ENCODE measurements around the gene MRPL40.

The MRPL40 gene

GRCh38 chr22:19455033-19455432, 22.7 kb downstream of the MRPL40 start:
- no peak for DNase-seq (ENCODE audit: low read depth, low spot score)
- H3K4me3 ChIP-seq (ENCODE audit: low read length) = no peak overlapping the region

- DNase-seq (ENCODE audit: low read depth, low spot score) = no peak
- no peak overlapping the region for H3K4me3 ChIP-seq (ENCODE audit: low read length)
Observed at GRCh38 chr22:19455585-19456370, 23.4 kb downstream of the MRPL40 start.

- H3K4me3 ChIP-seq (ENCODE audit: low read length) = no peak overlapping the region
- no peak for DNase-seq (ENCODE audit: low read depth, low spot score)
Observed at GRCh38 chr22:19456541-19456940, 24.2 kb downstream of the MRPL40 start.

- H3K4me3 ChIP-seq (ENCODE audit: low read length) = no peak overlapping the region
- DNase-seq (ENCODE audit: low read depth, low spot score) = no peak
Observed at GRCh38 chr22:19457828-19458428, 25.6 kb downstream of the MRPL40 start.

- H3K4me3 ChIP-seq (ENCODE audit: low read length) = no peak overlapping the region
- no peak for DNase-seq (ENCODE audit: low read depth, low spot score)
Observed at GRCh38 chr22:19460036-19460435, 27.7 kb downstream of the MRPL40 start.

- DNase-seq (ENCODE audit: low read depth, low spot score) = no peak
- H3K4me3 ChIP-seq (ENCODE audit: low read length) = no peak overlapping the region
Observed at GRCh38 chr22:19461506-19461905, 29.2 kb downstream of the MRPL40 start.

GRCh38 chr22:19463008-19463407, 30.7 kb downstream of the MRPL40 start:
- no peak overlapping the region for H3K4me3 ChIP-seq (ENCODE audit: low read length)
- DNase-seq (ENCODE audit: low read depth, low spot score) = no peak

- H3K4me3 ChIP-seq (ENCODE audit: low read length) = no peak overlapping the region
Observed at GRCh38 chr22:19463491-19464469, 31.4 kb downstream of the MRPL40 start.

GRCh38 chr22:19464546-19464945, 32.2 kb downstream of the MRPL40 start:
- H3K4me3 ChIP-seq (ENCODE audit: low read length) = no peak overlapping the region
- no peak for DNase-seq (ENCODE audit: low read depth, low spot score)

More at GRCh38 chr22:19463491-19464469, 31.4 kb downstream of the MRPL40 start:
- no peak for DNase-seq (ENCODE audit: low read depth, low spot score)

GRCh38 chr22:19464975-19465374, 32.6 kb downstream of the MRPL40 start:
- DNase-seq (ENCODE audit: low read depth, low spot score) = no peak
- no peak overlapping the region for H3K4me3 ChIP-seq (ENCODE audit: low read length)

- no peak for DNase-seq (ENCODE audit: low read depth, low spot score)
- no peak overlapping the region for H3K4me3 ChIP-seq (ENCODE audit: low read length)
Observed at GRCh38 chr22:19466126-19466716, 33.9 kb downstream of the MRPL40 start.

- DNase-seq (ENCODE audit: low read depth, low spot score) = no peak
- H3K4me3 ChIP-seq (ENCODE audit: low read length) = no peak overlapping the region
Observed at GRCh38 chr22:19466848-19467752, 34.8 kb downstream of the MRPL40 start.

- H3K4me3 ChIP-seq (ENCODE audit: low read length) = no peak overlapping the region
- DNase-seq (ENCODE audit: low read depth, low spot score) = no peak
Observed at GRCh38 chr22:19467912-19468311, 35.6 kb downstream of the MRPL40 start.

GRCh38 chr22:19469421-19469820, 37.1 kb downstream of the MRPL40 start:
- H3K4me3 ChIP-seq (ENCODE audit: low read length) = no peak overlapping the region
- DNase-seq (ENCODE audit: low read depth, low spot score) = no peak

- H3K4me3 ChIP-seq (ENCODE audit: low read length) = no peak overlapping the region
- no peak for DNase-seq (ENCODE audit: low read depth, low spot score)
Observed at GRCh38 chr22:19470010-19470409, 37.7 kb downstream of the MRPL40 start.

- no peak overlapping the region for H3K4me3 ChIP-seq (ENCODE audit: low read length)
- DNase-seq (ENCODE audit: low read depth, low spot score) = no peak
Observed at GRCh38 chr22:19471572-19471971, 39.2 kb downstream of the MRPL40 start.

GRCh38 chr22:19472233-19472632, 39.9 kb downstream of the MRPL40 start:
- no peak for DNase-seq (ENCODE audit: low read depth, low spot score)

GRCh38 chr22:19473578-19473977, 41.2 kb downstream of the MRPL40 start:
- no peak overlapping the region for H3K4me3 ChIP-seq (ENCODE audit: low read length)
- no peak for DNase-seq (ENCODE audit: low read depth, low spot score)

More at GRCh38 chr22:19472233-19472632, 39.9 kb downstream of the MRPL40 start:
- H3K4me3 ChIP-seq (ENCODE audit: low read length) = no peak overlapping the region

Data from Jurkat, Clone E6-1 (cell line).